ENCODE data around the gene SLCO2A1. TPM values are rescaled to one million over a fixed set of nuclear protein-coding genes. Genes with fewer than 3 reads are reported as not detected.

SLCO2A1 gene
- polyA plus RNA-seq, 1 donor (not counting 4 experiments of a cell fraction or from before 2014, with no cell fraction given) = 0.80 TPM

GRCh38 chr3:133998691-133999241 is 31.0 kb downstream of the SLCO2A1 start:
- H2AFZ ChIP-seq (ENCODE audit: control insufficient read depth, low read length) = no peak overlapping the region
- peaks cover 74% of the 10 kb centered on the region for H3K27me3 ChIP-seq (ENCODE audit: control insufficient read depth, extremely low read depth, insufficient read depth, low read length)
- TF ChIP-seq EZH2 (IDR thresholded peaks at IDR 0.05; ENCODE audit: low read length) = no peak
- no peak for TF ChIP-seq CTCF (optimal IDR thresholded peaks at IDR 0.05 in 1 of 3, IDR thresholded peaks at IDR 0.05 in 1 of 3, conservative IDR thresholded peaks at IDR 0.05 in 1 of 3; ENCODE audit: extremely low read depth in 1 of 3, insufficient read depth in 2 of 3, low read length in 3 of 3)
- dilution Hi-C loops (cut with MboI; ENCODE audit: extremely low pct_ligation_motif_present, low sequenced_read_pairs) = no loop called here
- no peaks in the 10 kb centered on the region for H3K9me3 ChIP-seq (ENCODE audit: control insufficient read depth, low read depth, low read length)
- H3K79me2 ChIP-seq (ENCODE audit: control insufficient read depth, insufficient read depth, low read length) = no peaks in the 10 kb centered on the region
- H3K4me3 ChIP-seq (ENCODE audit: control insufficient read depth in 2 of 3, extremely low read depth in 1 of 3, insufficient read depth in 2 of 3, low read depth in 1 of 3, low read length in 3 of 3) = no peak overlapping the region
- FAIRE-seq (no peak), DNase-seq (ENCODE audit: low read depth, low spot score) (no peak)
- H3K9ac ChIP-seq (ENCODE audit: control insufficient read depth, extremely low read depth, insufficient read depth, low read length) = no peak overlapping the region
- no peaks in the 10 kb centered on the region for H4K20me1 ChIP-seq (ENCODE audit: control insufficient read depth, extremely low read depth, insufficient read depth, low read length)
- H3K27ac ChIP-seq (ENCODE audit: control insufficient read depth, insufficient read depth, low read length) = no peak overlapping the region
- H3K4me1 ChIP-seq (ENCODE audit: control insufficient read depth, extremely low read depth, insufficient read depth, low read length) = peaks cover 4% of the 10 kb centered on the region
- no peak overlapping the region for H3K4me2 ChIP-seq (ENCODE audit: control insufficient read depth, extremely low read depth, insufficient read depth, low read depth, low read length)
- H3K36me3 ChIP-seq (ENCODE audit: control insufficient read depth in 2 of 2, extremely low read depth in 1 of 2, insufficient read depth in 2 of 2, low read length in 2 of 2) = no peaks in the 10 kb centered on the region
- no peaks in the 10 kb centered on the region for H3K9me1 ChIP-seq (ENCODE audit: control insufficient read depth, extremely low read depth, insufficient read depth, low read length)

GRCh38 chr3:133997871-133998635 is 31.7 kb downstream of the SLCO2A1 start:
- Histone ChIP-seq H3K27me3 (ENCODE audit: control insufficient read depth, extremely low read depth, insufficient read depth, low read length) (peaks cover 76% of the 10 kb centered on the region), H4K20me1 (ENCODE audit: control insufficient read depth, extremely low read depth, insufficient read depth, low read length) (no peaks in the 10 kb centered on the region), H3K9me3 (ENCODE audit: control insufficient read depth, low read depth, low read length) (no peaks in the 10 kb centered on the region), H3K9ac (ENCODE audit: control insufficient read depth, extremely low read depth, insufficient read depth, low read length) (no peak overlapping the region), H3K27ac (ENCODE audit: control insufficient read depth, insufficient read depth, low read length) (no peak overlapping the region), H3K4me2 (ENCODE audit: control insufficient read depth, extremely low read depth, insufficient read depth, low read depth, low read length) (no peak overlapping the region), H3K4me3 (ENCODE audit: control insufficient read depth in 2 of 3, extremely low read depth in 1 of 3, insufficient read depth in 2 of 3, low read depth in 1 of 3, low read length in 3 of 3) (no peak overlapping the region), H3K36me3 (ENCODE audit: control insufficient read depth in 2 of 2, extremely low read depth in 1 of 2, insufficient read depth in 2 of 2, low read length in 2 of 2) (no peaks in the 10 kb centered on the region), H3K79me2 (ENCODE audit: control insufficient read depth, insufficient read depth, low read length) (no peaks in the 10 kb centered on the region), H2AFZ (ENCODE audit: control insufficient read depth, low read length) (no peak overlapping the region), H3K4me1 (ENCODE audit: control insufficient read depth, extremely low read depth, insufficient read depth, low read length) (peaks cover 4% of the 10 kb centered on the region), H3K9me1 (ENCODE audit: control insufficient read depth, extremely low read depth, insufficient read depth, low read length) (no peaks in the 10 kb centered on the region)
- FAIRE-seq (no peak), DNase-seq (ENCODE audit: low read depth, low spot score) (no peak)
- TF ChIP-seq EZH2 (IDR thresholded peaks at IDR 0.05; ENCODE audit: low read length) (no peak), CTCF (optimal IDR thresholded peaks at IDR 0.05 in 1 of 3, IDR thresholded peaks at IDR 0.05 in 1 of 3, conservative IDR thresholded peaks at IDR 0.05 in 1 of 3; ENCODE audit: extremely low read depth in 1 of 3, insufficient read depth in 2 of 3, low read length in 3 of 3) (no peak)
- dilution Hi-C loops (cut with MboI; ENCODE audit: extremely low pct_ligation_motif_present, low sequenced_read_pairs) = no loop called here

All from keratinocyte (primary cell).